Effector CD4-positive, alpha-beta T cell (primary cell): ENCODE results near the gene ANKRD11.
"Not testable (repeated sequence)": the region's sequence is repeated elsewhere in the genome, so short reads cannot be mapped to it uniquely, and the experiment has no call there.

Experiments
- DNase-seq: peaks from one replicate; pipeline ENCODE4 v3.0.0-alpha.2; 2020

Gene ANKRD11

DNA sequence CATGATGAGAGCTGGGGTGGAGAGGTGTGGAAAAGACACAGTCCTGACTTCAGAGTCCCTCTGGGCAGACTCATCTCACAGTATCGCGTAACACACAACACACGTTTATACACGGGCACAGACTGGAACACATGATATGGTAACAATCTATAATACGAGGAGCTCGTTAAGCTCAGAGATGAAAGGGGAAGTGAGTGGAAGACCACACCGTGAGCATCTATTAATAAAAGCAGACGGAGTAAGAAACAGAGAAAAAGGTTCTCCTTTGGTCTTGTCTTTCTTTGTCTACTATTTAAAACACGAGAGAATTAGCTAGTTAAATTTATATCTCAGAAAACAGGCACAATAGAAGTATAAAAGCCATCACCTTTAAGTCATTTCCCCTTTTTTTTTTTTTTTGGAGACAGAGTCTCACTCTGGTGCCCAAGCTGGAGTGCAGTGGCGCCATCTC, 13.5 kb downstream of the ANKRD11 start:
- DNase-seq = no peak

DNA sequence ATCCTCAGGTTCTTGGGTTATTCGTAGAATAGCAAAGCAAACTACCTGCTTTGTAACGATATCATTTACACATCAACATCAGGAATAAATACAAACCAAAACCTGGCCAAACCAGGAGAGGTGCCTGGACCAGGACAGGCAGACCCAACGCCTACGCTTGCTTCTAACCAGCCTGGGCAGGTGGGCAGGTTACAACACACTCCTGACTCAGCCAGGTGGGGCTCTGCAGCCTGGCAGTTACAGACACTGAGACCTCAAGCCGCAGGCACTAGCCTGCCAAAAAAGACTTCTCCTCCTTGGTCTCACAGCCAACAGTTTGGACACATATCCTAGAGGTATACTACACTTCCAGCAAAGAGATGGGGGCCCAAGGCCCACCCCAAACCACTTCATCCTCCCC, 14.0 kb downstream of the ANKRD11 start:
- DNase-seq = no peak

DNA sequence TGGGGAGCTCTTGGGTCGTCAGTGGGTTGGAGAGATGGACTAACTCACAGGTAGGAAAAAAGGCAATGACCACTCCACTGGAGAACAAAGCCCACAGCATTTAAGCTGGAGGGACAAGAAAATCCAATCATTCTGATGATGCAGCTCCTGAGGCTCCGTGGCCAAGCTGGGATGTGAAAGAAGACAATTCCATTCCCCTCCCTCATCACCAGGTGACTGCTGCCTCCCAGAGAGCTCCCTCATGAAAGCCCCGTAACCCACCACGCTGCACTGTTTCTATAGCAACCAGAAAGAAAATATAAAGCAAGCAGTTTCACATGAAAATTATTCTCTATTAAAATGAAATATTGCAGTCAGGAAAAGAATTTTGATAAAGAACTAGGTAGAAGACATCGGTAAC, 15.2 kb downstream of the ANKRD11 start:
- DNase-seq = no peak

GRCh38 chr16:89473791-89474414, 16.5 kb downstream of the ANKRD11 start:
- no peak for DNase-seq

- no peak for DNase-seq
These were observed 17.1 kb downstream of the ANKRD11 start for GRCh38 chr16:89473136-89473712.

- no peak for DNase-seq
These were observed 17.7 kb downstream of the ANKRD11 start for GRCh38 chr16:89472711-89473075.

GRCh38 chr16:89467382-89467781, 23.0 kb downstream of the ANKRD11 start:
- no peak for DNase-seq

GRCh38 chr16:89466920-89467319, 23.4 kb downstream of the ANKRD11 start:
- no peak for DNase-seq

GRCh38 chr16:89463312-89463711, 27.0 kb downstream of the ANKRD11 start:
- not testable (repeated sequence) for DNase-seq

DNA sequence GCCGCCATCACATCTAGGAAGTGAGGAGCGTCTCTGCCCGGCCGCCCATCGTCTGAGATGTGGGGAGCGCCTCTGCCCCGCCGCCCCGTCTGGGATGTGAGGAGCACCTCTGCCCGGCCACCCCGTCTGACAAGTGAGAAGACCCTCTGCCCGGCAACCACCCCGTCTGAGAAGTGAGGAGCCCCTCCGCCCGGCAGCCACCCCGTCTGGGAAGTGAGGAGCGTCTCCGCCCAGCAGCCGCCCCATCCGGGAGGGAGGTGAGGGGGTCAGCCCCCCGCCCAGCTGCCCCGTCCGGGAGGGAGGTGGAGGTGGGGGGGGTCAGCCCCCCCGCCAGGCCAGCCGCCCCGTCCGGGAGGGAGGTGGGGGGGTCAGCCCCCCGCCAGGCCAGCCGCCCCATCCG, 27.7 kb downstream of the ANKRD11 start:
- DNase-seq = not testable (repeated sequence)

- not testable (repeated sequence) for DNase-seq
These were observed 28.5 kb downstream of the ANKRD11 start for GRCh38 chr16:89461890-89462289.

DNA sequence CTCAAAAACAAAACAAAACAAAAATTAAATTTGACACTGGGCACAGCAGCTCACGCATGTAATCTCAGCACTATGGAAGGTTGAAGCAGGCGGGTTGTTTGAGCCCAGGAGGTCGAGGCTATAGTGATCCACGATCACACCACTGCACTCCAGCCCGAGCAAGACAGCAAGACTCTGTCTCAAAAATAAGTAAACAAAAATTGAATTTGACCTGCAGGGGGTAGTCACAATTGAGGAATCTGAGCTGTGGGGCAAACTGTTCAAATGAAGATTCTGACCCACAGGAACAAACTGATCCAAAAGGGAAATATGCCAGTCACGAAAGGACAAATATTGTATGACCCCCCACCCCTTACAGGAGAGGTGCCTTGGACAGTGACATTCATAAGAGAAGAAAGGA, 29.8 kb downstream of the ANKRD11 start:
- no peak for DNase-seq

DNA sequence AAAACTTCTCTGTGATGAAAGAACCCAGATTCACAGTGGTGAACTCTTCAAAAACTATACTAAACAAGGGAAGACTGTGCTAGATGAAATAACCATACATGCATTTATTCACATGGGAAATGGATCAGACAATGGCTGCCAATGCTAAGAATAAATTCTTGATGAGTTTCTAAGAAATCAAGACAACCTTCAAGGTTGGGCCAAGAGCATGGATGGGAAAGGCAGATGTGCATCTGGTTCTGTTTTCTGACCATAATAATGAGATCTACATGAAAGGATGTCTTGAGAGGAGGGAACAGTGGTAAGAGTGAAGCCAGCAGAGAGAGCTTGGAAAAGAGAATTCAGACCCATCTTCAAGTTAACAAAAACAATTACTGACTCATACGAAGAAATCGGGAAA, 31.4 kb downstream of the ANKRD11 start:
- no peak for DNase-seq

DNA sequence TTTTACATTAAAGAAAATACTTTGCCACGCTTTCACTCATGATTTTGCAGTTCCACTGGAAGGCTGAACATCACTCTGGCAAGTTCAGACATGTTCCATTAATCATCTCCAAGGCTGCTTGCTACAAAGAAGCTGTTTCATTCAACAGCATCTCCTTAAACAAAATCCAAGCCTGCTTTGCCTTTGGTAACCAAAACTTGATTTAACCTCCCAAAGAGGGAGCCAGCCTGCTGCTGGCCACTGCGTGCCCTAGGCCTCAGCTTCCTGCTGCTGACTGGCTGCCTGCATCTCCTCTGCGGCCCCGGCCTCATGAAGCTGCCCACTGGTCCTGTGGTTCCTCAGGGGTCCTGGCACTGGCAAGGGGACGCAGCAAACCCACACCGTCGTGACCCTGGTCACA, 31.8 kb downstream of the ANKRD11 start:
- DNase-seq = no peak

- DNase-seq = no peak
These were observed 33.9 kb downstream of the ANKRD11 start for GRCh38 chr16:89456419-89456959.

GRCh38 chr16:89455692-89456091, 34.7 kb downstream of the ANKRD11 start:
- no peak for DNase-seq

GRCh38 chr16:89455178-89455577, 35.2 kb downstream of the ANKRD11 start:
- no peak for DNase-seq

GRCh38 chr16:89454378-89455125, 35.8 kb downstream of the ANKRD11 start:
- DNase-seq = not testable (repeated sequence)

- no peak for DNase-seq
These were observed 36.6 kb downstream of the ANKRD11 start for GRCh38 chr16:89453501-89454321.

DNA sequence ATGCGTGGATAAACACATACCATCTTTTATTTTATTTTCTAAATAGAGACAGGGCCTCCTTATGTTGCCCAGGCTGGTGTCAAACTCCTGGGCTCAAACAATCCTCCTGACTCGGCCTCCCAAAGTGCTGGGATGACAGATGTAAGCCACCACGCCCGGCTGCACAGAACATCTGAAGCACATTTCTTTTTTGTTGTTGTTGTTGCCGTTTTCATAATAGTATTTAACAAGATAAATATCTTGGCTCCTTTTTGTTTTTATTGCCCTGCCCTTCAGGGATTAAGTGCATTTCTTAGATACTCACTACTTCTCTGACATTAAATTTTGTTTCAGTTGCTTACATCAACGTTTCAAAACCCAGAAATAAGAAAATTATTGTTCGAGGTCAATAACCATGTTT, 37.4 kb downstream of the ANKRD11 start:
- DNase-seq = no peak

DNA sequence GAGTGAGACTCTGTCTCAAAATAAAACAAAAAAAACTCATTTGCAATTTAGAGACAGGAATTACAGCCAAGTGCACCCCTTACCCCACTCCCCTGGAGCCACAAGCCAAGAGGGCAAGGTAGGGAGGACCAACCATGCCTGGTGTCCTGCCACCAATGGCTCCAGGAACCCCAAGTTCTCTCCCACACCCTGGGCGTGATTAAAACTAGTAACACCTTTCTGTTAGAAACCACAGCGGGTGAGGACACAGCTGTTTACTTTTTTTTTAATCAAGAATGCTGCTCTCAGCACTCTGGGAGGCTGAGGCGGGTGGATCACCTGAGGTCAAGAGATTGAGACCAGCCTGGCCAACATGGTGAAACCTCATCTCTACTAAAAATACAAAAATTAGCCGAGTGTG, 38.1 kb downstream of the ANKRD11 start:
- no peak for DNase-seq

DNA sequence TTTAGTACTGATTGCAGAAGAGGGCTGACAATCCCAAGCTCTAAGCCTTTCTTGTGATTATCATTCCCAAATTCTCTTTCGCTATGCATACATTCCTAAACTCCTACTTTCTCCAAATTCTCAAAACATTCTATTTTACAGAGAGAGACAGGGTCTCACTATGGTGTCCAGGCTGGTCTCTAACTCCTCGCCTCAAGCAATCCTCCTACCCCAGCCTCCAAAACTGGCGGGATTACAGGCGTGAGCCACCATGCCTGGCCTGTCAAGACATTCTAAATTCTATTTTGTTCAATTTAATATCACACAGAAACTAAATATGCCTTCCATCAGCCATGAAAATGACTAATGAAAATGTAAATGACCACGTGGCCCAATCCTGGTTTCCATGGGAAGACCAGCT, 39.8 kb downstream of the ANKRD11 start:
- no peak for DNase-seq

DNA sequence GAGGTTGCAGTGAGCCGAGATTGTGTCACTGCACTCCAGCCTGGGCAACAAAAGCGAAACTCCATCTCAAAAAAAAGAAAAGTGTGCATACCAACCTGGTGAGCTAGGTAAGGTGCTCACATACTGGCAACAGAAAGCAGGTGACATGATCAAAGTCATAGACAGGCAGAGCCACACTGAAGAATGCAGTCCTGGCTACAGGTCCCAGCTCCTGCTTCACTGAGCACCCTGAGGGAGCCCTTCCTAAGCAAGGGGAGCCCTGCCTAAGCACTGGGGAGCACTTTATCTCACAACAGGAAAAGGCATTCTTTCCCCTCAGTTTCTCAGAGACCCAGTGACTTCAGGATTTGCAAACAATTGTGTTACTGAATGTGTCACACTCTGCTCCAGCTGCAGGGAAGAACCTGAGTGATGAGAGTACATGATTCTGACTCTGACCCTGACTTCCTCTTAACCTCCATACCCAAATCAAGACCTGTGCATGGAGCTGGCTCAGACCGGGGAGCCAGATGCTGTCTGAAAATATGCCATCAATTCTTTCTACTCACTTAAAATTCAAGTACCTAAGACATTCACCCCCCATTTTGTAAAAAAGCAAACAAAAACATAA, 40.5 kb downstream of the ANKRD11 start:
- DNase-seq = no peak
